Lower leg skin (tissue), 4 donors: ENCODE measurements around the gene KIDINS220. TPM values are rescaled to one million over a fixed set of nuclear protein-coding genes. Genes with fewer than 3 reads are reported as not detected.

Experiments
- DNase-seq, 2 donors: peaks; one replicate each; pipeline ENCODE4 v3.0.0-alpha.2; 2019; ENCODE audit warnings: low spot score in 2 of 2
- H3K4me3 ChIP-seq: fragments of 200-600 bp; sonication (generic); 2 replicates; pipeline ENCODE4 v1.5.1; 2017; ENCODE audit warnings: mild to moderate bottlenecking, low read depth; ENCODE audit not compliant: poor library complexity, severe bottlenecking
- CTCF ChIP-seq, 3 donors: fragments of 450-650 bp; IDR thresholded peaks; one replicate each; pipeline ENCODE4 v1.5.1; 2016; ENCODE audit warnings: antibody characterized with exemption in 3 of 3, mild to moderate bottlenecking in 3 of 3, moderate library complexity in 2 of 3
- POLR2A ChIP-seq, 2 donors: fragments of 450-650 bp; IDR thresholded peaks; one replicate each; pipeline ENCODE4 v1.6.1; 2016 to 2017; ENCODE audit warnings: antibody characterized with exemption in 2 of 2, mild to moderate bottlenecking in 1 of 2, moderate library complexity in 1 of 2
- WGBS, 2 donors: methylation state at CpG; one replicate each; pipeline ENCODE4 v1.1.5; 2018; 5-methylcytosine and 5-hydroxymethylcytosine counted together
- intact Hi-C: fragments of 100-400 bp; cut with DNase I; formaldehyde crosslinking; loops from one replicate; pipeline ENCODE4 v1.15.0; 2023; ENCODE audit warnings: low total_unique reads
- total RNA-seq, 4 donors: library from RNA; depleted of rRNA; stranded (reverse); fragments of >200 nt; gene quantifications; one replicate each; pipeline ENCODE4 v1.1.0, GENCODE V29; 2016

The KIDINS220 gene
- total RNA-seq, 4 donors from 2014 or later = 44.6 to 65.0 (median 51.9) TPM

- intact Hi-C loops = no loop called here
- TF ChIP-seq CTCF (IDR thresholded peaks at IDR 0.05) = no peak
- no peak overlapping the region for H3K4me3 ChIP-seq
- 75 to 83% methylated on average over 16 of the region's 16 CpGs for WGBS, 2 donors
- DNase-seq = no peak
Observed at GRCh38 chr2:8701681-8702379, 135.6 kb downstream of the KIDINS220 start.

- H3K4me3 ChIP-seq = no peak overlapping the region
- no peak for DNase-seq
- no peak for TF ChIP-seq CTCF (IDR thresholded peaks at IDR 0.05)
- no peak for TF ChIP-seq POLR2A (IDR thresholded peaks at IDR 0.05)
- WGBS, 2 donors = 88 to 90% methylated on average over 7 of the region's 7 CpGs
- intact Hi-C loops = no loop called here
Observed at GRCh38 chr2:8699839-8700238, 137.6 kb downstream of the KIDINS220 start.

GRCh38 chr2:8697190-8697589 lies 140.2 kb downstream of the KIDINS220 start:
- DNase-seq = no peak
- intact Hi-C loops = no loop called here
- TF ChIP-seq CTCF (IDR thresholded peaks at IDR 0.05) = no peak
- TF ChIP-seq POLR2A (IDR thresholded peaks at IDR 0.05) = no peak
- WGBS, 2 donors = 85 to 92% methylated on average over 5 of the region's 5 CpGs
- no peak overlapping the region for H3K4me3 ChIP-seq

- DNase-seq = no peak
- WGBS, 2 donors = 81 to 89% methylated on average over 8 of the region's 8 CpGs
- no peak for TF ChIP-seq CTCF (IDR thresholded peaks at IDR 0.05)
- TF ChIP-seq POLR2A (IDR thresholded peaks at IDR 0.05) = no peak
- no peak overlapping the region for H3K4me3 ChIP-seq
- intact Hi-C loops = no loop called here
Observed at GRCh38 chr2:8694737-8695136, 142.7 kb downstream of the KIDINS220 start.

- no peak overlapping the region for H3K4me3 ChIP-seq
- intact Hi-C loops = no loop called here
- TF ChIP-seq CTCF (IDR thresholded peaks at IDR 0.05) (no peak), POLR2A (IDR thresholded peaks at IDR 0.05) (no peak)
- 16 to 20% methylated on average over 25 to 28 of the region's 30 CpGs for WGBS, 2 donors
- DNase-seq = no peak
Observed at GRCh38 chr2:8693157-8693821, 144.1 kb downstream of the KIDINS220 start.
